Activated CD8-positive, alpha-beta memory T cell treated with anti-CD3 and anti-CD28 coated beads for 36 hours (primary cell): Measurements from ENCODE around the gene ELF2. TPM values are rescaled to one million over a fixed set of nuclear protein-coding genes. Genes with fewer than 3 reads are reported as not detected.
"Not testable (repeated sequence)": the region's sequence is repeated elsewhere in the genome, so short reads cannot be mapped to it uniquely, and the experiment has no call there.

Experiments used
- CTCF ChIA-PET: fragments of 350-600 bp; sonication (Branson Sonifier 250); formaldehyde crosslinking; loops from one replicate; lab custom pipeline; 2021; ENCODE audit warnings: antibody characterized with exemption; lab: Charles Lee
- POLR2A ChIA-PET: fragments of 350-600 bp; sonication (Branson Sonifier 250); formaldehyde crosslinking; loops from one replicate; lab custom pipeline; 2021; ENCODE audit warnings: antibody characterized with exemption; lab: Charles Lee
- total RNA-seq, 2 experiments: library from RNA; stranded (reverse); gene quantifications; one replicate each; pipeline ENCODE4 v1.2.3, GENCODE V29; 2021

ELF2 gene
- total RNA-seq, 2 experiments from 2014 or later: 22.8 to 23.9 TPM

DNA sequence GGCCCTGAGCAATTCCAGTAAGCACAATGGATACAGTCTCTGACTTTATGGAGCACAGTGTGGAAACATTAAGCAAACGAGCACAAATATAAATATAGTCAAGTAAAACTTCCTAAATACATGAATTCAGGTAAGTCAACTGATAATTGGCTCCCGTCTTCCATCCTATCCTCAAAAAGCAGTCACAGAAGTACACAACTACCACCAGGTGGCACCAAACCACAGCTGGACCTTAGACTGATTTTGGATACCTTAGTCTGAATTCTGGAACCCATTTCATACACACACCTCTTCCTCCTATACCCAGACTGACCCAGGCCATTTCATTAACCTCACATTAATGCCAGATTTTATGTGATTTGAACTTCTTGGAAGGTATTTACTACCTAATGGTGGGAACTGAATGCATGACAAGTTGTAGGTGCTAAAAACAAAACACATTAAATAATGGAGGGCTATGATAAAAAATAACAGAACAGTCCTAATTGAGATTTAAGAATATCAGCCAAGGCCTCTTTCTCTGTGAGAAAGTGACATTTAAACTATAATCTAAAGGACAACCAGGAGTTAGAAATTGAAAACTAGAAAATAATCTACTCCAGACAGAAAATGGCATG lies 77.5 kb downstream of the ELF2 start:
- ChIA-PET CTCF (interaction anchor here (1.5 to 2.4 kb wide), 2 partner anchors 69 to 196 kb away, joined by 6 to 11 read pairs; no protein-coding TSS in a partner anchor), POLR2A (no interaction called here)

DNA sequence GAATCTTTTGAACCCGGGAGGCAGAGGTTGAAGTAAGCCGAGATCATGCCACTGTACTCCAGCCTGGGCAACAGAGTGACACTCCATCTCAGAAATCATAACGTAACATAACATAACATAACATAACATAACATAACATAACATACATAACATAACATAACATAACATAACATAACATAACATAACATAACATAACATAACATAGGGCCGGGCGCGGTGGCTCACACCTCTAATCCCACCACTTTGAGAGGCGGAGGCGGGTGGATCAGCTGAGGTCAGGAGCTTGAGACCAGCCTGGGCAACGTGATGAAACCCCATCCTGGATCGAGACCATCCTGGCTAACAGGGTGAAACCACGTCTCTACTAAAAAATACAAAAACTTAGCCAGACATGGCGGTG lies 84.7 kb downstream of the ELF2 start:
- ChIA-PET POLR2A (no interaction called here), CTCF (no interaction called here)

DNA sequence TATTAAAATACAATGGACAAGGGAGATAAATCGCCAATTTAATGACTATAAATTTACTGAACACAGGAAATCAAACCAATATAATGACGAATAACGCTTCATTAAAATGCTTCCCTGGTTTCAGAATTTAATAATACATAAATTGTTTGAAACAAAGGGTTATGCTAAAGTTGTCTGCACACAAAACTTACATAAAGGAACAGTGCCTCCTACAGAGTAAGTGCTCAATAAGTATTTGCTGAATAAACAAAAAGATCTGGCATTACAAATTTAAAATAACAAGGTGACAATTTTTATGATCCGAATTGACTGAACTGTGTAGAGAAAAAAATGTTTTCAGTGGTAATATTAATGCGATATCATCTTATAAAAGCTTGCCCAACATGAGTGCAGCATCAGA lies 91.9 kb downstream of the ELF2 start:
- CTCF ChIA-PET: no interaction called here
- POLR2A ChIA-PET: interaction anchor here (0.8 kb wide), 1 partner anchor 39 kb away, joined by 6 read pairs; no protein-coding TSS in a partner anchor

DNA sequence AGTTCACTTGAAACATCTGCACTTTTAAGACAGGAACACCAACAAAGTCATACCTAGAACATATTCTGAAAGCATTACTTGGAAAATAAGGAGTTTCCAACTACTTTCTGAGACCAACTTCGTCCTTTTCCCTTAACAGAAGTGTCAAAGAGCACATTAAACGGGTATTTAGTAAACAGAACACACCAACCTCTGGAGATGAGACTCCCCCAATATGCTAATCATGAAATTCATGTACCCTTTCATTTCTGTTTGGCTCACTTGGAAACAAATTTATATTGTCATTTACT lies 92.3 kb downstream of the ELF2 start:
- CTCF ChIA-PET: interaction anchor here (1.2 kb wide), 1 partner anchor 11 kb away, joined by 4 read pairs; no protein-coding TSS in a partner anchor
- POLR2A ChIA-PET: no interaction called here

DNA sequence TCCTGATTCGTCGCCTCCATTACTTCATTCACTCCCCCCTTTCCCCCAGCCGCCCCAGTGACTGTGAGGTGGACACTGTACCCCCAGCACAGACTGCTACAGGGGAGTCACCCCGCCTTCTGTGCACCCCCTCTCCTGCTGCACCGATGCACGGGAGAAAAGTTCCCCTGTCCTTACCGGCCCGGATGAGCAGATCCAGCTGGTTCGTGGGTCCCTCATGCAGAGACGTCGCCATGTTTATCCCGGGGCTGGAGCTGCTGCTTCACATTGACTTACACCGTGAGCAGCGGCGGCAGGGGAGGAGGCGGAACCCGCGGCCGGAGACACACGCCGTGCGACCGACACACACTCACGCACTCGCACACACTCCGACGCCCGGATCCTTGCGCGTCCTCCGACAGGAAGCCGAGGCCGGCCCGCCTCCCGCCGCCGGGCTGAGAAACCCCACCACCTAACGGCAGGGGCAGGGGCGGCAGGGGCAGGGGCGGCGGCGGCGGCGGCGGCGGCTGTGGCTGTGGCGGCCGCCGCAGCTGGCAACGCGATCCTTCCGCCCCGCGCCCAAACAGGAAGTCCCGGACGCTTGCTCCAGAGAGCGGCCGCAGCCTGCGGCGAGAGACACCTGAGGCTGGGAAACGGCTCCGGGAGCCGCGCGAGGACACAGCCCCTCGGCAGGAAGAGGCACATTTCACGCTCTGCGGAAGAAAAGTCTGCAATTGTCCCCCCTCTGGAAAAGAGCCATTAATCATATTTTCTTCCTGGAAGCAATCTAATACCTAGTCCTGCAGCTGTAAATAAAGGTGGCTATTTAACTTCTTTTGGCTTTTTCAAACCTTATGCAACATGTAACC lies 92.8 kb downstream of the ELF2 start:
- CTCF ChIA-PET: interaction anchor here (0.9 to 1.2 kb wide), 2 partner anchors 12 to 14 kb away, joined by 3 to 4 read pairs; no protein-coding TSS in a partner anchor
- POLR2A ChIA-PET: interaction anchor here (0.6 to 2.3 kb wide), 5 partner anchors 64 to 1072 kb away, joined by 3 to 12 read pairs (median 3); partner anchors contain the start of genes ELF2 and NAA15

DNA sequence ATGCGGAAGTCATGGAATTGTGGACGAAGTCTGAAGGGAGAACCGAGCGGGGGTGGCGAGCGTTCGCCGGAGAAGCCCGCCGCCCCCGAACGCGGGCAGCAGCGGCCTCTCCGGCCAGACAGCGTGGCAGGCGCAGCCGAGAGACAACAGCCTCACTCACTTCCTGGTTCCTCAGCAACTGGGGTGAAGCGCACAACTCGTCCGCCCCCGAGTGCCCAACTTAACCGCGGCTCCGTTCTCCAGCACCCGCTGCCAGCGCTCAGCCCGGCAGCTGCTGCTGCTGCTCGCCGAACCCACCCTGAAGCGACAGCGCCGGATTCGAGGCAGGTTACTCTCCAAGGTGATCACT lies 93.4 kb downstream of the ELF2 start:
- POLR2A ChIA-PET: interaction anchor here (0.8 to 2.3 kb wide), 3 partner anchors 94 to 1073 kb away, joined by 3 to 12 read pairs (median 8); partner anchors contain the start of genes ELF2 and NAA15
- CTCF ChIA-PET: interaction anchor here (0.9 to 1.2 kb wide), 2 partner anchors 12 to 15 kb away, joined by 3 to 4 read pairs; no protein-coding TSS in a partner anchor

DNA sequence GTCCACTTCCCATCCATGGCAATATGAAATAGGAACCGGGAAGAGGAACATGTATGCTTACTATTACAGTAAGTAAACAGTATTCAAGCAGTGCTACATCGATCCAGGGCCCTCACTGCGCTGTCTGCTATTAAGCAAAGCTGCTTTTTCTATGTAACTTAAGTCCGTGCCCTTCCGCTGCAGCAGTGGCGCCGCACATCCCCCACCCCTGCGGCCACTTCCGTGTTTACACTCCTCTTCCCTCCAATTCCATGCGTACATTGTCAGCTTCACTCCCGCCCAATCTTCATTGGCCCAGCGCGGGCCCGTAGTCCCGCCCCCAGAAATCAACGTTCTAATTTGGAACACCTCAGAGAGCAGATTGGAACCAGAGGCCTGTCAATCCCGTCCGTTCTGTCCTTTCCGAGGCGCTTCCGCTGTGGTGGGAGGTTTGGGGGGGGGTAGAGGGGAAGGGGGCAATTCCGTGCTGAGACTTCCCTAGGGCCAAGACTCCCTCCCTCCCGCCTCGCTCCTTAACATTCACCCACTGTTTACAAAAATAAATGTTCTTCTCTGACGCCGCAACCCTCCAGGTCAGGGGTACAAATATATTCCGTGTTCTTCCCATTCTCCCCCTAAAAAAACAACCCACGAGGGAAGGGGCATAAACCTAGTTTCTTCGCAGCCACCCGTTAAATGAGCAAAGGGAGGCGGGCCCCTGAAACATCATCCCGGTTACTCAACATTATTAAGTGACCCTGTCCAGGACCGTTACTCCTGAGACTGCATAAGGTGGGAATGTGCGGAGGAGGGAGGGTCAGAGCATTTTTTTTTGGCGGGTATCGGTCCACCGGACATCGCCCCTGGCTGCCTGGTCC lies 94.0 kb downstream of the ELF2 start:
- CTCF ChIA-PET: interaction anchor here (0.7 to 1.5 kb wide), 3 partner anchors 12 to 62 kb away, joined by 3 to 5 read pairs (median 4); no protein-coding TSS in a partner anchor
- POLR2A ChIA-PET: interaction anchor here (0.7 to 2.3 kb wide), 5 partner anchors 68 to 261 kb away, joined by 3 to 12 read pairs (median 5); partner anchors contain the start of genes ELF2 and NAA15

DNA sequence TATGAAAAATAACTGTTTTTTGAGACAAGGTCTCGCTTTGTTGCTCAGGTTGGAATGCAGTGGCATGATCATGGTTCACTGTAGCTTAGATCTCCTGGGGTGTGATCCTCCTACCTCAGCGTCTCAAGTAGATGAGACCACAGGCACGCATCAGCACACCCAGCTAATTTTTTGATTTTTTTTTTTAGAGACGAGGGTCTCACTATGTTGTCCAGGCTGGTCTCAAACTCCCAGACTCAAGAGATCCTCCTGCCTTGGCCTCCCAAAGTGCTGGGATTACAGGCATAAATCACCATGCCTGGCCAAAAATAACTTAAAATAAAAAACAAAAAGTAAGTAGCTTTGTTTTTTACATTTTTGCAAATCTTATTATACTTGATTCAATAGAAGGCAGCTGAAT lies 98.1 kb downstream of the ELF2 start:
- CTCF ChIA-PET: interaction anchor here (0.7 kb wide), 1 partner anchor 10 kb away, joined by 3 read pairs; no protein-coding TSS in a partner anchor
- POLR2A ChIA-PET: interaction anchor here (0.6 to 0.7 kb wide), 3 partner anchors 45 to 216 kb away, joined by 3 to 4 read pairs (median 4); no protein-coding TSS in a partner anchor

DNA sequence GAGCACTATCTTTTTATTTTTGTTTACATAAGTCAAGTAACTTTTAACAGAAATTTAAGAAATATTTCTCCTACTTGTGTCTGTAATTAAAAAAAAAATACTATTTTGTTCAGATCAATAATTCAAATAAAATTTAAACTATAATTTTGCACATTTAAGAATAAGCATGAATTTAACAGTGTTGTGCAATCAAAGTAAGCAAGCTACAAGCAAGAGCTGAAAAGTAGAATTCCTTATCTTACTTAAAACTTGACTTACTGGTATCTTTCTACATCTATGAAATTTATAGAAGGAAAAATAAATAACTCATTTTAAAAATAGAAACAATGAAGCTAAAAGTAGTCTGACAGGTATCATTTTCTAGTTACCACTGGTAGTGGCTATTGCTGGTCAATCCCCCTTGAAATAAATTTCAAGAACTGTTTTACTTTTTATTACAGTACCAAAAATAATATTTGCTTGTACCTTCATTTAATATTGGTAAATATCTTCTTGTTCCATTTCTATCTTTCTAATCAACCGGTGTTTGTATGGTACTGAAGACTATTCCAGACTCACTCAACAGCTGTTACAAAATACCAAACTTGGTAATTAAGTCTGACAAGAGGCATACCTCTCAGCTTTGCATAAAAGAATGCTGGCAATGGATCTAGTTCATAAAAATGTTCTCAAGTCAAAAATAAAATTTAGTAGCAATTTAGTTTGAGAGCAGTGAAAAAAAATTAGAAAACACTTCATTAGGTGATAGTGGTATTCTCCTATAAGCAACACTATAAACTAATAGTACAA lies 99.3 kb downstream of the ELF2 start:
- CTCF ChIA-PET: no interaction called here
- POLR2A ChIA-PET: no interaction called here

DNA sequence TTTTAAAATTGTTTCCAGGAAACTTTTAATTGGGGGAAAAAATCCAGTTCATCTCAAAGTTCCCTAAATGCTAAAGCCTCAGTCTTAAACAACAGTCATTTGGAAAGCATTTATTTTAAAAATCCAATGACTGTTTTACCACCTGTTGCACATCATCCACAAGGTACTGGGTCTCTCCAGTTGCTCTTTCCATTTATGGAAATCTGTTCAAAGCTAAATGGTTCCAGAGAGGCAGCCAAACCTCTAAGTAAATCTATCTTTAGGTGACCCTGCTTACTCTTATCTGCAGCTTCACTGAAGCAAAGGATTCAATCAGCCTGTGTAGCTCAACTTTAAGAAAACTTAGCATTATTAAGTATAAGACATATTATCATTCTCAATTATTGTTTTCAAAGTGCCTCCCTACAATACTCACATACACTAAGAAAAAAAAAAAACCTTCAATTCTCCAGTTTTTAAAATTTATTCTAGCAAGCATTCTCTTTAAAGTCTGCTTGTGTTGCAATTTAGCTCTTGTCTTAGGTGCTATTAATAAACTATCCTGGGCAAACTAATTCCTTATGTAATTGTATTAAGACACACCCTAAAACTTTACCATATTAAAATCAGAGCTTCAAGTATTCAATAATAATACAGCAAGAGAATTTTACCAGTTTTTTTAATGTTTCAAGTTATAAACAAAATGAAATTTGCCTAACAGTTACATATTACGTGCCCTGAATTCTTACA lies 100.8 kb downstream of the ELF2 start:
- ChIA-PET POLR2A (no interaction called here), CTCF (no interaction called here)

DNA sequence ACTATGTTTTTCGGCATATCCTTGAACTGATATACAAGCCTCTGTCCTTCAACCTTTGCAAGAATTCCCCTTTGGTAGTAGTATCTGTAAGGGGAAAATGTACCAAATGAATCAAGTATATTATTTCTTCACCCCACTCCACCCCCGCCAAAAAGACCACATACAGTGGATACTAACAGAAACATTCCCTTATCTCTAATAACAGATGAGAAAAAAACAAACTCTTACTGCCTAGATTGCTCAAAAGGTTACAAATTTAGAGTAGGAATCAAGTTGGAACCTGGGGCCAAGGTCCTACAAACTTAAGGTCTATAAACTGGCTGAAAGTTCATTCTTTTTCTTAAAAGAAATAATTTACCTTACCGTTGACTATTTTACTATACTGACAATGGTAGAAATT lies 116.4 kb downstream of the ELF2 start:
- POLR2A ChIA-PET: no interaction called here
- CTCF ChIA-PET: no interaction called here

DNA sequence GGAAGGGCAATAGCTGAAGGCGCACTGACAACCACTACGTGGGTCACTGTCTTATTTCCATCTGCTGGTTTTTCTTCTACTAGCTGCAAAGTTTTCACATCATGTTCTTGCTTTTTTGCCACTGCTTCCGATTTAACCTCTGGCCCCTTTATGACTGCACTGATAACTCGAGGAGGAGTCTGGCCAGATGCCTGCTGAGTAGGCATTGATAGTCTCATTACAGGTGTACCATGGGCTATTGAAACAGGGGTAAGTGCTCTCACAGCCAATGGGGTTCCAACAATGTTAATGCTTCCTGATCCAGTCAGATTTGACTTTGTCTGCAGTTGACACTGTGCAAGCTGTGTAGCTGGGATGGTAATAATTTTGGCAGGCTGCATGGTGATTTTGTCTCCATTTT lies 118.0 kb downstream of the ELF2 start:
- POLR2A ChIA-PET: interaction anchor here (1.1 kb wide), 1 partner anchor 29 kb away, joined by 3 read pairs; no protein-coding TSS in a partner anchor
- CTCF ChIA-PET: not testable (repeated sequence)

DNA sequence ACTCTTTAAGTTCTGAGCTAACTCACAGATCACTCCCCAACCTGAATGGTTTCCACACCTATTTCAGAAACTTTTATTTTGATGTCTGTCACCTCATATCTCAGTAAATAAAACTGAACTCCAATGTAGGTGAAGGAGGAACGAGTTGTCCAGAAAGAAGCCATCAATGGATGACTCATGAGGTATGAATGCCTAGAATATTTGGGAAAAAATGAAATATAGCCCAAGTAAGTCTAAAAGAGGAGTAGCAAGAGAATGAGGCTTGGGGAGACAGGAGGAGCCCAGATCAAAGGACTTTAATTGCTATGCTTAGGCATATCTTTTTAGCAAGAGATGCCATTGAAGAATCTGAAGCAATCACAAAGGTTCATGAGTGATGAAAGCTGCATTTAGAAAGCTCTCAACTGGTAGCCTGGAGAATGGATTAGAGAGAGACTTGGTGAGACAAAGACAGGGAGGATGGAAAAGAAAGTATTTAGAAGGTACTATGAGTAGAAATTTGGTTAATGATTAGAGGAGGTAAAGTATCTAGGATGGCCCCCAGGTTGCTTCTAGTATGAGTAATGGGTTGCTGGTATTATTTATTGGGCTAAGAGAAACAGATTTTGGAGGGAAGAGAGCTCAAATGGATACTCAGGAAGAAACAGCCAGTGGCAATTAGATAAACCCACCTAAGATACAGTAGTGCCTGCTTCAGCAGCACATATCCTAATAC lies 122.1 kb downstream of the ELF2 start:
- POLR2A ChIA-PET: no interaction called here
- CTCF ChIA-PET: interaction anchor here (1.1 kb wide), 1 partner anchor 25 kb away, joined by 3 read pairs; no protein-coding TSS in a partner anchor

DNA sequence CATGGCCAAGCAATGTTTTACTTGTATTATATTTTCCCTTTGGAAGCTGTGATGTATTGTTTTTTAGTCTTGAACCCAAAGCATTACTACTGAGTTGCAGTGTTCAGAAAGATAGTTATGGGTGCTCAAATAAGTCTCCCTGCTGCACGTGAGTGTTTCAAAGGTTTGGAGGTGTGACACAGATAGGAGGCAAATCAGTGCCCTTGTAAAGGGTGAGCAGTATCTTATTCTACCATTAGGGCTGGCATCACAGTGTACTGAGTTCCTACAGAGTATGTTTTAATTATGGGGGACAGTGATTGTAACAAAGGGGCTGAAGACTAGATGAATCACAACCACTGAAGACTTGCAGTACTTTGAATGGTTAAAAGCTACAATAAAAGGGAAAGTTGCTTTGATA lies 123.1 kb downstream of the ELF2 start:
- ChIA-PET POLR2A (no interaction called here), CTCF (interaction anchor here (0.6 to 1.1 kb wide), 3 partner anchors 24 to 131 kb away, joined by 3 to 4 read pairs (median 3); no protein-coding TSS in a partner anchor)

DNA sequence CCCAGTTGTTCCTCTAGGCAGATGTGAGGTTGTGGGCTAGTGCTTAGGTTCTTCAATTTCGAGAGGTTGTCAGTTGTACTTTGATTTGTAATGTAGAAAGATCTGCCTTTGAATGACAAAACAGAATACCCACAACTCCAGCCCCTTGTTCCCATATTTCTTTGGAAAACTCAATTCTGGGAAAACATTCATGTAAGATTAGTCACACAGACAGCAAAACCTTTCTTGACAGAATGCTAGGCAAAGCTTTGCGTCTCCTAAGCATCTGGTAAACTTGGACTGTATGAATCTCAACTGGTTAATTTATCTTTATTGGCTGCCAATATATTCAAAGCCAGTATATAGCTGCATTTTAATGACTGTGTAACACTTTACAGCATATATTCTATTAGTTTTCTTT lies 126.6 kb downstream of the ELF2 start:
- ChIA-PET CTCF (no interaction called here), POLR2A (interaction anchor here (0.5 kb wide), 1 partner anchor 11 kb away, joined by 7 read pairs; no protein-coding TSS in a partner anchor)

DNA sequence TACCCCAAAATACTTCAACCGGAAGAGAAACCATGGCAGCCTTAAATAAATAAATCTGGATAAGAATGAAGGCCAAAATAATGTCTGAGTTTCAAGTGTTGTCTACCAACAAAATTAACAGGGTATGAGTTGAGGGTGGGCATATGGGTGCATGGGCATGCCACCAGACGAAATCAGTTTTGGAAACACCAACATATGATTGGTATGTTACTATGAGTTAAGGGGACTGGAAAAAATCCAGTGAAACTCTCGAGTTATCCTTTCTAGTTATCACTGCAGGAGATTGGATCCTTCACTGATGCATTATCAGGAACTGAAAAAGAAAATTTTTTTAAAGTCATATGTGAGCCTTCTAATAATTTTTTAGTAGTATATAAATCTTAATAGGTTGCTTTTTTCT lies 129.0 kb downstream of the ELF2 start:
- POLR2A ChIA-PET: no interaction called here

DNA sequence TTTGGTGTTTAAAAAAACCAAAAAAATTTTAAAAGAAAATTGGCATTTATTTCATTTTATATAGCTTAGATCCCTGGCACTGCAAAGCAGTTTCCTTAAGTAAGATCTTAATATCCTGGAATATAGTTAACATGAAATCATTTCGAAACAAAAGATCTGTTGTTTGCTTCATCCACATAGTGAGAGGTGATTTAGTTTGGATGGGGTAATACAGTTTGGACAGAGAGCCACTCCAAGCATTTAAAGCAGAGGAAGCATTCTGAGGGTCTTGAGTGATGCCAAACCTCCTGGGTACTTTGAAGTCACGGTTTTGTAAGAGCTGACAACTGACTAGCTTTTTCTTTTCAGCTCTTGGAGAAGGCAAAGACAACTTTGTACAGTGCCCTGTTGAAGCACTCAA lies 132.7 kb downstream of the ELF2 start:
- CTCF ChIA-PET: interaction anchor here (0.6 to 5.4 kb wide), 3 partner anchors 12 to 27 kb away, joined by 3 to 28 read pairs (median 4); no protein-coding TSS in a partner anchor
- POLR2A ChIA-PET: no interaction called here

More for the DNA sequence above, 129.0 kb downstream of the ELF2 start:
- CTCF ChIA-PET: no interaction called here
